Gastrocnemius medialis (tissue), 4 donors: ENCODE measurements around the gene TRIM31. TPM values are rescaled to one million over a fixed set of nuclear protein-coding genes. Genes with fewer than 3 reads are reported as not detected.

Experiments used
- ATAC-seq, 2 donors: fragments of 150-250 bp; one replicate each; pipeline ENCODE4 v1.9.1; 2016
- DNase-seq, 2 donors: peaks; one replicate each; pipeline ENCODE4 v3.0.0-alpha.2; 2019
- H3K27ac ChIP-seq, 4 donors: fragments of 200-600 bp; sonication (generic); 1 replicate in 1 of 4; 2 replicates in 3 of 4; pipeline ENCODE4 v1.5.1; 2016 to 2018; ENCODE audit warnings: mild to moderate bottlenecking in 2 of 4, moderate library complexity in 1 of 4
- H3K27me3 ChIP-seq, 3 donors: fragments of 200-600 bp; sonication (generic) in 2 of 3; 1 replicate in 1 of 3; 2 replicates in 2 of 3; pipeline versions ENCODE4 v1.5.1 to v1.6.0; 2016 to 2019; ENCODE audit warnings: mild to moderate bottlenecking in 1 of 3, moderate library complexity in 1 of 3
- H3K36me3 ChIP-seq, 2 donors: fragments of 200-600 bp; sonication (generic) in 1 of 2; one replicate each; pipeline ENCODE4 v1.5.1; 2017 to 2018
- H3K4me1 ChIP-seq, 2 donors: fragments of 200-600 bp; sonication (generic) in 1 of 2; one replicate each; pipeline ENCODE4 v1.5.1; 2016 to 2017; ENCODE audit warnings: mild to moderate bottlenecking in 2 of 2
- H3K4me3 ChIP-seq, 4 donors: fragments of 200-600 bp; sonication (generic) in 3 of 4; 1 replicate in 1 of 4; 2 replicates in 3 of 4; pipeline ENCODE4 v1.5.1; 2016 to 2019; ENCODE audit warnings: mild to moderate bottlenecking in 2 of 4
- H3K9me3 ChIP-seq, 3 donors: fragments of 200-600 bp; sonication (generic) in 2 of 3; 1 replicate in 1 of 3; 2 replicates in 2 of 3; pipeline ENCODE4 v1.5.1; 2016 to 2019
- CTCF ChIP-seq, 5 experiments: fragments of 450-650 bp in 3 of 5; fragments of 200-600 bp in 2 of 5; sonication (generic) in 2 of 5; IDR thresholded peaks in 4 of 5; conservative IDR thresholded peaks in 1 of 5; 1 replicate in 4 of 5; 2 replicates in 1 of 5; pipeline ENCODE4 v1.5.1; 2016 to 2019; ENCODE audit warnings: antibody characterized with exemption in 5 of 5, mild to moderate bottlenecking in 3 of 5, moderate library complexity in 3 of 5
- POLR2A ChIP-seq, 2 donors: fragments of 450-650 bp; IDR thresholded peaks; one replicate each; pipeline ENCODE4 v1.6.1; 2017; ENCODE audit warnings: antibody characterized with exemption in 2 of 2, mild to moderate bottlenecking in 2 of 2, moderate library complexity in 2 of 2
- in situ Hi-C, 4 donors: fragments of 200-750 bp; cut with MboI; loops; one replicate each; pipeline versions ENCODE4 v1.15.0 to v1.8.0; 2017; ENCODE audit warnings: low sequenced_read_pairs in 4 of 4
- intact Hi-C: fragments of 100-400 bp; cut with DNase I; formaldehyde crosslinking; loops from one replicate; pipeline ENCODE4 v1.15.1; 2023; ENCODE audit warnings: low total_unique reads
- total RNA-seq, 4 donors: library from RNA; depleted of rRNA; stranded (reverse); fragments of >200 nt; gene quantifications; one replicate each; pipeline versions ENCODE4 v1.1.0 to v1.2.3, GENCODE V29; 2016

TRIM31 gene
- total RNA-seq, 4 donors from 2014 or later: 0.39 TPM; not detected in 3

- Histone ChIP-seq H3K36me3 (no peaks in the 10 kb centered on the region), H3K27me3 (peaks cover 39 to 54% (median 46%) of the 10 kb centered on the region in 3 donors), H3K27ac (no peak overlapping the region), H3K4me3 (no peak overlapping the region), H3K4me1 (peaks cover 4 to 10% of the 10 kb centered on the region in 2 donors), H3K9me3 (no peaks in the 10 kb centered on the region)
- ATAC-seq (peak; percentile 95 to 99), DNase-seq (peak; percentile 47 to 65)
- intact Hi-C loops (loop anchor here (1.0 kb wide), 1 partner anchor 28 kb away; no protein-coding TSS in a partner anchor), in situ Hi-C loops (no loop called here)
- TF ChIP-seq CTCF (IDR thresholded peaks at IDR 0.05 in 4 of 5, conservative IDR thresholded peaks at IDR 0.05 in 1 of 5) (peak; percentile 77 to 98 (median 85)), POLR2A (IDR thresholded peaks at IDR 0.05) (no peak)
These were observed 18.3 kb upstream of the TRIM31 start for GRCh38 chr6:30130887-30131862.

DNA sequence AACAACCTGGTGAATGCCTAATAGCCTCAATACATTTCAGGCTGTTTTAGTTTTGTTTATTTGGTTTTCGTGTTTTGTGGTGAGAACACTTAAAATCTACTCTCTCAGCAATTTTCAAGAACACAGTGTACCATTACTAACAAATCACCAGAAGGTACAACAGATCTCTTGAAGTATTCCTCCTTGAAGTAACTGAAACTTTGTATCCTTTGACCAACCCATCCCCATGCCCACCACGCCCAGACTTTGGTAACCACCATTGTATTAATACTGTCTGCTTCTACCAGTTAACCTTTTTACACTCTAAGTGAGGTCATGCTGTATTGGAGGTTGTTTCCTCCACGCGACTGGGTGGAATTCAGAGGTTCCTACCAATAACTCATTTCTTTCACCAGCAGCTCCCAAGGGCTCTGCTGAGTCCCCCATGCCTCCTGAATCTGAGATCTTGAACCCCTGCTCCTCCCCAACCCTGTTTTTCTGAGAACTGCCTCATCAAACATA lies 17.3 kb upstream of the TRIM31 start:
- ATAC-seq: no peak
- intact Hi-C loops: no loop called here
- Histone ChIP-seq H3K4me1 (peaks cover 4 to 10% of the 10 kb centered on the region in 2 donors), H3K27me3 (peaks cover 39 to 54% (median 51%) of the 10 kb centered on the region in 3 donors), H3K4me3 (no peak overlapping the region), H3K27ac (no peak overlapping the region), H3K36me3 (no peaks in the 10 kb centered on the region), H3K9me3 (no peaks in the 10 kb centered on the region)
- in situ Hi-C loops: no loop called here
- TF ChIP-seq CTCF (IDR thresholded peaks at IDR 0.05 in 4 of 5, conservative IDR thresholded peaks at IDR 0.05 in 1 of 5): no peak
- no peak for TF ChIP-seq POLR2A (IDR thresholded peaks at IDR 0.05)
- DNase-seq: no peak

DNA sequence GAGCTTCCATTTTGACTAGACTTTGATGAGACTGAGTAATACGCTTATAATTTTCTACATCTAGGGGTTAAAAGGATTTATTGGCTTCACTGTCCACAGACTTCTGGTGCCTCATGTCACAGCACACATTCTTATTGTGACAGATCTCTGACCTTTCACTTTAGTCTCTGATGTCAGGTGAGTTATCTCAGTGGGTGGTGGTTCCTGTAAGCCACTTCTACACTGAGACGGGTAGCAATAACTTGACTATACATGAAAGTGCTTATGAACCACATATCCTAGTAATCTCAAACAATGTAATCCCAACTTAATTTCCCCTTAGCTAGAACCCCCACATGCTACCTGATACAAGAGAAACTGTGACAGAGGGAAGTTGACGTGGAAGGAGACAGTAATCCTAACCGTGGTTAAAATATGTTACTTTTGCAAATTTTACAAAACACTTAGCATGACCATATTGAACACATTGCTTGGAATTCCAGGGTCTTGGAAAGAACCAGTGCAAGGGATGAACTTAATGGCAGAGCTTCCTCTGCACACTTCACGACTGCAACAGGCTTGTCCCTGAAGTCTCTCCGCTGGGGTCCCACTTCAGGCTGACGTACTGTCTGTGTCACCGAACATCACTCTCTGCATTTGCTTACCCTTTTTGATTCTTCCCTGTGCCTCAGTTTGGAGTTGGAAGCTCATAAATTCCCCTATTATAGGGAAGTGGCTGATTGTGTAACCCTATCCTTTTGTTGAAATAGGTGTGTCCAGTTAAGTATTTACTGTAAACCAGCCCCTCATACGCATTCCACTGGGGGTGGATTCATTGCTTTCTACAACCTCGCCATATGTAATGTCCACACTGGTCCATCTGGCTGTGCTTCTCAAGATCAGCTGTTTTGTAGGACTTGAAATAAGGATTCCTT lies 16.6 kb upstream of the TRIM31 start:
- intact Hi-C loops (no loop called here), in situ Hi-C loops (no loop called here)
- TF ChIP-seq POLR2A (IDR thresholded peaks at IDR 0.05) (no peak), CTCF (IDR thresholded peaks at IDR 0.05 in 4 of 5, conservative IDR thresholded peaks at IDR 0.05 in 1 of 5) (no peak)
- Histone ChIP-seq H3K27ac (no peak overlapping the region), H3K27me3 (peaks cover 39 to 54% (median 54%) of the 10 kb centered on the region in 3 donors), H3K4me1 (peaks cover 4 to 10% of the 10 kb centered on the region in 2 donors), H3K36me3 (no peaks in the 10 kb centered on the region), H3K4me3 (no peak overlapping the region), H3K9me3 (no peaks in the 10 kb centered on the region)
- DNase-seq (no peak), ATAC-seq (no peak)

DNA sequence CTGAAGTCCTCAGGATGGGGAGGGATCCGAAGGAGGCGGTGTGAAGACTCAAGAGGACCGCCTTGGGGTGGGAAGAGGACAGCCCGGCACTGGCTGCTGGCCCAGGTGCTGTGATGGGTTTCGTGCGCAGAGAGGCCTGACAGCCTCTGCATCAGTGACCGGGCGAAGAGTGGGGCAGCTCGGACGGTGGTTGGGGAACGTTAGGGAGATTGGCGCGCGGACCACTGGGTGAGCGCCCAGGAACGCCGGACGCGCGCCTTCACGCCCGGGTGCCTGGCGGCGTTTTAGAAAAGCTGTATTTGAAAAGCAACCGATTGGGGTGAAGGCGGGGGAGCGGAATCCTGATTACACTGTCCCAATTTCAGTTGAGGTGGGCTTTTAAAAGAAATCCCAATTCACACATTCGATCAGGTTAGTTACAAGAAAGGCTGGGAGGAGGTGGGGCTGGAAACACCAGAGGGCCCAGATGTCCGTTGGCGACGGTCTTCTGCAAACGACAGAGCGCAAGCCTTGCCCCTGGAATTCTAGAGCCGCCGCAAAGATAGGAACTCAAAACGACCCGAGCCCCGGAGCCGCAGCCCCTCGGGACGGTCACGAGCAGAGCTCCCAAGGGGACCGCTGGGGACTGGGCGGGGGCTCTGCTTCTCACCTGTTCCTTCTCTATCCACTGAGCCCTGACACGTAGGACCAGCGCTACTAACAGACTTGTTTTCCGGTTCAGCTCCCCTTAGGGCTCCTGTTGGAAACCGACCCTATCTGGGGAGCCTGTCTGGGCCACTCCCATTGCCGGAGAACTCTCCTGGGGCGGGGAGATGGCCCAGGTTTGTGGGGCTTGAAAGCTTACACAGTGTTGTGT lies 14.6 kb upstream of the TRIM31 start:
- Histone ChIP-seq H3K27me3 (peaks cover 39 to 52% (median 46%) of the 10 kb centered on the region in 3 donors), H3K4me1 (peaks cover 4 to 10% of the 10 kb centered on the region in 2 donors), H3K36me3 (no peaks in the 10 kb centered on the region), H3K9me3 (no peaks in the 10 kb centered on the region), H3K27ac (no peak overlapping the region), H3K4me3 (peak overlapping the region in 3 of 4 donors; percentile 2 to 36 (median 23))
- TF ChIP-seq CTCF (IDR thresholded peaks at IDR 0.05 in 4 of 5, conservative IDR thresholded peaks at IDR 0.05 in 1 of 5) (no peak), POLR2A (IDR thresholded peaks at IDR 0.05) (no peak)
- in situ Hi-C loops (no loop called here), intact Hi-C loops (no loop called here)
- no peak for ATAC-seq
- DNase-seq: no peak
